HEK293T (cell line): ENCODE results near the gene SLC30A1.

Experiments
- CTCF ChIA-PET: fragments of 350-600 bp; formaldehyde crosslinking; extraction: SDS; loops from one replicate; lab custom pipeline; 2021; ENCODE audit warnings: antibody characterized with exemption, inconsistent platforms; lab: Yijun Ruan, JAX
- POLR2A ChIA-PET: fragments of 350-600 bp; formaldehyde crosslinking; extraction: SDS; loops from one replicate; lab custom pipeline; 2020; ENCODE audit warnings: antibody characterized with exemption, inconsistent platforms; lab: Yijun Ruan, JAX
- DNase-seq: peaks from one replicate; pipeline ENCODE4 v3.0.0; 2012; ENCODE audit warnings: mixed read lengths; ENCODE audit errors: extremely low spot score
- ARNT ChIP-seq: fragments of 450-650 bp; IDR thresholded peaks from 2 replicates; pipeline ENCODE4 v1.6.1; 2017; ENCODE audit warnings: mild to moderate bottlenecking
- BHLHE40 ChIP-seq: fragments of 450-650 bp; IDR thresholded peaks from 2 replicates; pipeline ENCODE4 v1.6.1; 2016; ENCODE audit warnings: mild to moderate bottlenecking, moderate library complexity, borderline replicate concordance
- CTBP1 ChIP-seq: fragments of 450-650 bp; IDR thresholded peaks from 2 replicates; pipeline ENCODE4 v1.6.1; 2016; ENCODE audit warnings: borderline replicate concordance
- ELF4 ChIP-seq: fragments of 450-650 bp; IDR thresholded peaks from 2 replicates; pipeline ENCODE4 v1.6.1; 2017; ENCODE audit warnings: antibody characterized with exemption
- FOXA1 ChIP-seq: fragments of 450-650 bp; IDR thresholded peaks from 2 replicates; pipeline ENCODE4 v1.6.1; 2016; ENCODE audit warnings: mild to moderate bottlenecking
- FOXK2 ChIP-seq: fragments of 450-650 bp; IDR thresholded peaks from 2 replicates; pipeline ENCODE4 v1.6.1; 2016; ENCODE audit warnings: mild to moderate bottlenecking
- FOXM1 ChIP-seq: fragments of 450-650 bp; IDR thresholded peaks from 2 replicates; pipeline ENCODE4 v1.6.1; 2017; ENCODE audit warnings: mild to moderate bottlenecking, borderline replicate concordance
- HDGF ChIP-seq: fragments of 450-650 bp; IDR thresholded peaks from 2 replicates; pipeline ENCODE4 v1.6.1; 2017; ENCODE audit warnings: antibody characterized with exemption, borderline replicate concordance
- L3MBTL2 ChIP-seq: fragments of 450-650 bp; conservative IDR thresholded peaks from 2 replicates; pipeline ENCODE4 v1.6.1; 2016; ENCODE audit warnings: mild to moderate bottlenecking
- LEF1 ChIP-seq: fragments of 450-650 bp; IDR thresholded peaks from 2 replicates; pipeline ENCODE4 v1.6.1; 2017; ENCODE audit warnings: mild to moderate bottlenecking, borderline replicate concordance
- NFRKB ChIP-seq: fragments of 450-650 bp; IDR thresholded peaks from 2 replicates; pipeline ENCODE4 v1.6.1; 2016; ENCODE audit warnings: mild to moderate bottlenecking, moderate library complexity
- PKNOX1 ChIP-seq: fragments of 450-650 bp; IDR thresholded peaks from 2 replicates; pipeline ENCODE4 v1.6.1; 2016
- SP1 ChIP-seq: fragments of 450-650 bp; IDR thresholded peaks from 2 replicates; pipeline ENCODE4 v1.6.1; 2017
- SUZ12 ChIP-seq: fragments of 450-650 bp; IDR thresholded peaks from 2 replicates; pipeline ENCODE4 v1.6.1; 2016; ENCODE audit warnings: mild to moderate bottlenecking
- TARDBP ChIP-seq: fragments of 450-650 bp; IDR thresholded peaks from 2 replicates; pipeline ENCODE4 v1.6.1; 2016
- ZNF384 ChIP-seq: fragments of 450-650 bp; IDR thresholded peaks from 2 replicates; pipeline ENCODE4 v1.6.1; 2016

The SLC30A1 gene

GRCh38 chr1:211610779-211611556 is 32.0 kb upstream of the SLC30A1 start:
- ChIA-PET CTCF (no interaction called here), POLR2A (no interaction called here)
- TF ChIP-seq NFRKB, result no peak
- DNase-seq, result no peak

GRCh38 chr1:211609120-211610024 is 30.4 kb upstream of the SLC30A1 start:
- ChIA-PET CTCF (no interaction called here), POLR2A (no interaction called here)
- TF ChIP-seq ZNF384 (no peak), FOXK2 (no peak), SUZ12 (no peak)
- DNase-seq, result no peak

GRCh38 chr1:211607754-211608473 is 29.0 kb upstream of the SLC30A1 start:
- POLR2A ChIA-PET, result no interaction called here

GRCh38 chr1:211606914-211607753 is 28.2 kb upstream of the SLC30A1 start:
- TF ChIP-seq L3MBTL2 (no peak), SP1 (no peak), CTBP1 (no peak), NFRKB (no peak), BHLHE40 (no peak), SUZ12 (no peak), PKNOX1 (no peak), ELF4 (no peak), ZNF384 (no peak), FOXA1 (no peak), TARDBP (no peak), ARNT (no peak), HDGF (no peak), FOXM1 (no peak), LEF1 (no peak)
- ChIA-PET POLR2A (no interaction called here), CTCF (interaction anchor here (0.5 kb wide), 1 partner anchor 473 kb away, joined by 3 read pairs; no protein-coding TSS in a partner anchor)
- DNase-seq, result no peak

More at GRCh38 chr1:211607754-211608473, 29.0 kb upstream of the SLC30A1 start:
- TF ChIP-seq ZNF384, result no peak
- no peak for TF ChIP-seq TARDBP
- TF ChIP-seq SP1, result no peak
- TF ChIP-seq BHLHE40, result no peak
- TF ChIP-seq FOXK2, result no peak
- TF ChIP-seq FOXM1, result no peak
- no peak for TF ChIP-seq PKNOX1
- no peak for TF ChIP-seq LEF1
- TF ChIP-seq ARNT, result no peak
- no peak for TF ChIP-seq L3MBTL2
- TF ChIP-seq FOXA1, result no peak
- TF ChIP-seq NFRKB, result no peak
- TF ChIP-seq HDGF, result no peak
- no peak for TF ChIP-seq ELF4
- TF ChIP-seq CTBP1, result no peak
- TF ChIP-seq SUZ12, result no peak
- no peak for DNase-seq
- CTCF ChIA-PET, result interaction anchor here (0.5 kb wide), 1 partner anchor 474 kb away, joined by 3 read pairs; no protein-coding TSS in a partner anchor

- ChIA-PET POLR2A (no interaction called here), CTCF (interaction anchor here (0.7 to 1.0 kb wide), 2 partner anchors 19 to 49 kb away, joined by 3 to 4 read pairs; no protein-coding TSS in a partner anchor)
- TF ChIP-seq TARDBP (no peak), ARNT (no peak), BHLHE40 (no peak)
- DNase-seq, result no peak
Measured at GRCh38 chr1:211606332-211606913, 27.5 kb upstream of the SLC30A1 start.
